Measurements from ENCODE around the gene LY86. TPM values are rescaled to one million over a fixed set of nuclear protein-coding genes. Genes with fewer than 3 reads are reported as not detected.

The LY86 gene
- total RNA-seq (ENCODE audit: low replicate concordance), result not detected in 2 replicates

DNA sequence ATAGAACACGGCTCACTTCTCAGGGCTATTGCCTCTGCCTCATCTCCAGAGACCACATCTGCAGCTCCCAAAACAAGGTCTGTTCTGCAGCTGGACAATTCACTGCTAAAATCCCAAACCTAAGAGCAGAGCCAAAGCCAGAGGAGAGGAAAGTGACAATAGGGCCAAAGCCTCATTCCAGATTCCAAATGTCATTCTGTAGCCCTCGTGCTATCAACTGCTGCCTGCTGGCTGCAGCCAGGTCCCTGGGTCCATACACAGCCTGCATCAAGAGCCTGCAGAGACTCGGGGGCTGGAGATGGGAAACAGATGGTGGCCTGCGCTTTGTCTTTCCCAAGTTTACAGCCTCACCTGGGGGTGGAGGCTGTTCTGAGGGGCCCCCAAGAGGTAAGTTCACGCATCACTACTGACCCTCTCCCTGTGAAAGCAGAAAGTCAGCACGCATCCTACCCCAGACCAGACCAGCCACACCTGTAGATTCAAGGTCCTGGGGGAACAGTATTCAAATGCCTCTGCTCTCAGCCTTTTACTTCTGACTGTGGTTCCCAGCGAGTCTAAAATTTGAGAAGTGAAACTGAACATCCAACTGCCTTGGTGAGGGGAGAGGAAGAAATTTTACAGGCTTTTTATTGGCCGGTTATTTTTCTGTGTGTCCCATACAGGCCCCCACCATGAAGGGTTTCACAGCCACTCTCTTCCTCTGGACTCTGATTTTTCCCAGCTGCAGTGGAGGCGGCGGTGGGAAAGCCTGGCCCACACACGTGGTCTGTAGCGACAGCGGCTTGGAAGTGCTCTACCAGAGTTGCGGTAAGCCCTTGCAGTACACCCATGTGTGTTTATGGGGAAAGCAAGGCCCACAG, at the start of gene LY86:
LY86 (plus strand) TSS at position 657 of the 860 bp plus-strand sequence; CDS start at position 672, 15 bp downstream.
- no peak within 1 kb of the TSS for H3K4me3 ChIP-seq (ENCODE audit: low read depth, low read length)
- TF ChIP-seq, protein P1, sequence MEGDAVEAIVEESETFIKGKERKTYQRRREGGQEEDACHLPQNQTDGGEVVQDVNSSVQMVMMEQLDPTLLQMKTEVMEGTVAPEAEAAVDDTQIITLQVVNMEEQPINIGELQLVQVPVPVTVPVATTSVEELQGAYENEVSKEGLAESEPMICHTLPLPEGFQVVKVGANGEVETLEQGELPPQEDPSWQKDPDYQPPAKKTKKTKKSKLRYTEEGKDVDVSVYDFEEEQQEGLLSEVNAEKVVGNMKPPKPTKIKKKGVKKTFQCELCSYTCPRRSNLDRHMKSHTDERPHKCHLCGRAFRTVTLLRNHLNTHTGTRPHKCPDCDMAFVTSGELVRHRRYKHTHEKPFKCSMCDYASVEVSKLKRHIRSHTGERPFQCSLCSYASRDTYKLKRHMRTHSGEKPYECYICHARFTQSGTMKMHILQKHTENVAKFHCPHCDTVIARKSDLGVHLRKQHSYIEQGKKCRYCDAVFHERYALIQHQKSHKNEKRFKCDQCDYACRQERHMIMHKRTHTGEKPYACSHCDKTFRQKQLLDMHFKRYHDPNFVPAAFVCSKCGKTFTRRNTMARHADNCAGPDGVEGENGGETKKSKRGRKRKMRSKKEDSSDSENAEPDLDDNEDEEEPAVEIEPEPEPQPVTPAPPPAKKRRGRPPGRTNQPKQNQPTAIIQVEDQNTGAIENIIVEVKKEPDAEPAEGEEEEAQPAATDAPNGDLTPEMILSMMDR (IDR thresholded peaks at IDR 0.05; ENCODE audit: insufficient read depth, low read length), result no peak
- DNase-seq (ENCODE audit: low read depth), result no peak

DNA sequence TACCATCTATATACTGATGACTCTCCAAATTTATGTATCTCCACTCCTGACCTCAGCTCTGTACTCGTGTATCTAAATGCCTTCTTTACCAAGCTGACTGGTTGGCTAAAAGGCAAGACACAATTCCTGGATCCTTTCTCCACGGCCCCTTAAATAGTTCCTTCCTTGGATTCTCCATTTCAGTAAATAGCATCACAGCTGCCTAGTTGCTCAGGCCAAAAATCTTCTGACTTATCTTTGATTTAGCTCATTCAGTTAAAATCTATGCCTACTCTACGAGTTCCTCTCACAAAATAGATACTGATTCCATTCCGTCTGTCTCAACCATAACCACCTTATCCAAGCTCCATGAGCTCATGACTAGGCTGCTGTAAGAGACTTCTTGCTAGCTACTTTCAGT, 49.5 kb upstream of the LY86 start:
- TF ChIP-seq, protein P1 (IDR thresholded peaks at IDR 0.05; ENCODE audit: insufficient read depth, low read length), result no peak
- DNase-seq (ENCODE audit: low read depth), result no peak
- no peak overlapping the region for H3K4me3 ChIP-seq (ENCODE audit: low read depth, low read length)

DNA sequence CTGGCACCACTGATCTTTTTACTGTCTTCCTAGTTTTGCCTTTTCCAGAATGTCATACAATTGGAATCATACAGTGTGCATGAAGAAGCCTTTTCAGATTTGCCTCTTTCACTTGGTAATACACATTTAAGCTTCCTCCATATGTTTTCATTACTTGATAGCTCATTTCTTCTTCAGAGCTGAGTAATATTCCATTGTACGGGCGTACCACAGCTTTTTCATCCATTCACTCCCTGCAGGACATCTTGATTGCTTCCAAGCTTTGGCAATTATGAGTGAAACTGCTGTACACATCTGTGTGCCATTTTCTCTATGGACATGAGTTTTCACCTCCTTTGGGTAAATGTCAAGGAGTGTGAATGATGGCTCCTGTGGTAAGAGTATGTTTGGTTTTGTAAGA, 46.2 kb upstream of the LY86 start:
- no peak overlapping the region for H3K4me3 ChIP-seq (ENCODE audit: low read depth, low read length)
- TF ChIP-seq, protein P1 (IDR thresholded peaks at IDR 0.05; ENCODE audit: insufficient read depth, low read length), result no peak
- DNase-seq (ENCODE audit: low read depth), result no peak

DNA sequence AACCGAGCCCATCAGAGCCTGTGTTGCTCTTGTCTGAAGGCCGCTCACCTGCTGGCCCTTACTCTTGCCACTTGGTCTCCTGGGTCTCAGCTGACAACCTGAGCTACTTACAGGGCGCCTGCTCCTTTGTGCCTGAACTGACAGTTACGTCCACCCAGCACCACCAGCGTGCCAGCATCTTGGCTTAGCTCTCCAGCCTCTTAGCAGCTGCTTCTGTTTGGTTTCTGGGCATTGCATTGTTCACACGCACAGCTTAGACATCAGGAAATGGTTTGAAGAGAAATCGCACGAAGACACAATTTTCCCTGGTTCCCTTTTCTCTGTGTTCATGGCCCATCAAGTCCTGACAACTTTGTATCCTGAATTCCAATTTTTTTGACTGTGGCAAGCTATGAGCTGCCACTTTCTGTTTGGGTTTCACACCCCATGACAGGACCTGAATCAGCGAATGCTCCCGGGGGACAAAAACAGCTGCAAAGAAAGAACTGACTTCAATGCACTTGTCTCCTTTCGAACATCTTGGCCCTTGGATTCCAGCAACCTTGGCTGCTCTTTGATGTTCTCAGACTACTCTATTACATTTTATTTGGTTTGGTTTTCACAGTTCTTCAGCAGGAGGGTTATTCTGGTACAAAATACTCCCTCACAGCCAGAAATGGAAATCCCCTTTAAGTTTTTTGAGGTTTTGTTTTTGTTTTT, 45.2 kb upstream of the LY86 start:
- DNase-seq (ENCODE audit: low read depth), result no peak
- TF ChIP-seq, protein P1 (IDR thresholded peaks at IDR 0.05; ENCODE audit: insufficient read depth, low read length), result no peak

DNA sequence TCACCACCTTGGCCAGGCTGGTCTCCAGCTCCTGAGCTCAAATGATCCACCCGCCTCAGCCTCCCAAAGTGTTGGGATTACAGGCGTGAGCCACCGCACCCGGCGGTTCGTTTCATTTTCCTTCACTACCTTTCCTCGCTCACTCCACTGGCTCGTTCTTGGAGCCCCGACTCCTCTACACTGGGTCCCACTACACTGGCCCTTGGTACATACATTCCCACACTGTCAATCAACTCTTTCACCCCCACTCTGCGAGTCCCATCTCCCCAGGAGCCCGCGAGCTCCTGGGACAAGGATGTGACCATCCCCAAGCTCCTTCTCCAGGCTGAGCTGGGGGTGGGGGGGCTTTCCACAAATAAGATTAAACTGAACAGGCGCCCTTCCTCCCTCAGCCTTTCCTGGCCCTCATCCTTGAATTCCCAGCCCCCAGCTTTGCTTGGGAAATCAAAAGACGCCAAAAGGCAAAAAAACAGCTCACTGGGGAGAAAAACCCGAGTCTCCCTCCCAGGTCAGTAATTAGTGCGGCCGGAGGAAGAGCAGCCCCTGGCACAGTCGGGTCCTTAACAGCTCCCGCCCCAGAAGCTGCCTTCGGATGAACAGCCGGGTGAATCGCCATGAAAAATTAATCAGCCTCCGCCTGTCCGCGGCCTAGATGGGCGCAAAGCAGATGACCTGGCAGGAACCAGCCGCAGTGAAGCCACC, 42.8 kb upstream of the LY86 start:
- TF ChIP-seq, protein P1 (IDR thresholded peaks at IDR 0.05; ENCODE audit: insufficient read depth, low read length), result no peak
- H3K4me3 ChIP-seq (ENCODE audit: low read depth, low read length), result peak overlapping the region; percentile 45
- DNase-seq (ENCODE audit: low read depth), result no peak

More for the DNA sequence above, 45.2 kb upstream of the LY86 start:
- H3K4me3 ChIP-seq (ENCODE audit: low read depth, low read length), result no peak overlapping the region

DNA sequence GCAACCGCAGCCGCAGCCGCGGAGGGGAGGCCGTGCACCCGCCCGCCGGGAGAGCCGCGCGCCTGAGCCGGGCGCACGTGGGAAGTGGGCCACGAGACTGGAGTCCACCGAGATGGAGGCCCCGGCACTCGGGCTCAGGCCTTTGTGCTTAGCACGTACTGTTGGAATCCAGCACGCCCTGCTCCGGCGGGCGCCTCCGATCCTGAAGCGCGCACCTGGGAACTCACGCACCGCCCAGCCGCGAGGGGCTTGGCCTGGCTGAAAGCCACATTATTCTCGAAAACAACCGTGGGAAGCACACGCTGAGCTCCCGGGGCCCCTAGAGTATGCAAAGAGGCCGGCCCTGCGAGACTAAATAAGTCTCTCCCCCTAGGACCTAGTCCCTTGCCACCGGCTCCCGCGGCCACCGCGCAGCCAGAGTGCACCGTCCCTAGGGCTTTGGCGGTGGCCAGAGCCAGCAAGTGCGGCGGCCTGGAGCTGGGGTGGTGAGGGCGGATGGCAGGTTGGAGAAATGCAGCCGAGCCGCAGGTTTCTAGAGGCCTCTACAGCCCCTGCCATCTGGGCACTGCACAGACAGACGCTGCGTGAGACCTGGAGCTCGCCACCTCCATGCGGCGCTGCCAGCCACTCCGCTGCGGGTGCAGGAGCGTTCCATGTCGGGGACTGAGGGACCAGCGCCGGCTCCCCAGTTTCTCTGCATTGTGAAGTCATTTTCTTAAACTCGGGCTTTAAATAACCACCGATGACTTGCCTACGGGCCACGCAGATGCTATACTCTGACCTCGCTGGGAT, 42.0 kb upstream of the LY86 start:
- DNase-seq (ENCODE audit: low read depth), result peak; percentile 4
- TF ChIP-seq, protein P1 (IDR thresholded peaks at IDR 0.05; ENCODE audit: insufficient read depth, low read length), result no peak
- peak overlapping the region; percentile 45 for H3K4me3 ChIP-seq (ENCODE audit: low read depth, low read length)
